Liver (tissue), 9 donors: ENCODE data around the gene DCDC2C. TPM values are rescaled to one million over a fixed set of nuclear protein-coding genes. Genes with fewer than 3 reads are reported as not detected.

Experiments
- DNase-seq: peaks from one replicate; pipeline ENCODE4 v3.0.0-alpha.2; 2017; ENCODE audit warnings: low spot score
- H3K27ac ChIP-seq, 2 donors: one replicate each; pipeline ENCODE4 v1.7.0; 2013; ENCODE audit warnings: inconsistent platforms in 2 of 2, low read length in 2 of 2, control low read depth in 1 of 2, low read depth in 1 of 2, mild to moderate bottlenecking in 1 of 2
- H3K27me3 ChIP-seq, 4 donors: one replicate each; pipeline versions ENCODE4 v1.6.1 to v1.7.0; 2013; ENCODE audit warnings: low read length in 3 of 4, inconsistent platforms in 1 of 4, mild to moderate bottlenecking in 1 of 4, moderate library complexity in 1 of 4; ENCODE audit not compliant: control insufficient read depth in 4 of 4, insufficient read depth in 4 of 4
- H3K36me3 ChIP-seq, 4 donors: one replicate each; pipeline versions ENCODE4 v1.6.1 to v1.7.0; 2013; ENCODE audit warnings: low read length in 3 of 4, mild to moderate bottlenecking in 3 of 4, low read depth in 1 of 4, moderate library complexity in 1 of 4; ENCODE audit not compliant: control insufficient read depth in 4 of 4, insufficient read depth in 3 of 4
- H3K4me1 ChIP-seq, 4 donors: one replicate each; pipeline versions ENCODE4 v1.6.1 to v1.7.0; 2013; ENCODE audit warnings: low read length in 3 of 4, mild to moderate bottlenecking in 3 of 4, moderate library complexity in 1 of 4; ENCODE audit not compliant: control insufficient read depth in 4 of 4, insufficient read depth in 4 of 4
- H3K4me3 ChIP-seq, 3 donors: one replicate each; pipeline versions ENCODE4 v1.6.1 to v1.7.0; 2013; ENCODE audit warnings: low read length in 3 of 3, control low read depth in 1 of 3, low read depth in 1 of 3, mild to moderate bottlenecking in 1 of 3
- H3K9ac ChIP-seq, 2 donors: one replicate each; pipeline ENCODE4 v1.7.0; 2013; ENCODE audit warnings: low read length in 2 of 2, mild to moderate bottlenecking in 2 of 2, moderate library complexity in 2 of 2, control low read depth in 1 of 2, low read depth in 1 of 2
- H3K9me3 ChIP-seq, 4 donors: one replicate each; pipeline versions ENCODE4 v1.6.1 to v1.7.0; 2013; ENCODE audit warnings: low read length in 3 of 4; ENCODE audit not compliant: control insufficient read depth in 4 of 4
- ATF3 ChIP-seq: IDR thresholded peaks from 2 replicates; pipeline ENCODE4 v1.6.1; 2016; ENCODE audit warnings: antibody characterized with exemption
- CTCF ChIP-seq: fragments of 150-350 bp; IDR thresholded peaks from 2 replicates; pipeline ENCODE4 v1.5.1; 2017; ENCODE audit warnings: improper control_type of control experiment, low read depth, low read length; ENCODE audit not compliant: missing input control
- EGR1 ChIP-seq, 2 donors: IDR thresholded peaks; 2 replicates each; pipeline ENCODE4 v1.6.1; 2016 to 2018; ENCODE audit warnings: antibody characterized with exemption in 2 of 2, low read depth in 2 of 2
- FOXA1 ChIP-seq: IDR thresholded peaks from 2 replicates; pipeline ENCODE4 v1.6.1; 2016; ENCODE audit warnings: antibody characterized with exemption
- FOXA2 ChIP-seq: IDR thresholded peaks from 2 replicates; pipeline ENCODE4 v1.6.1; 2016; ENCODE audit warnings: antibody characterized with exemption
- GABPA ChIP-seq, 2 donors: IDR thresholded peaks in 1 of 2; conservative IDR thresholded peaks in 1 of 2; 2 replicates each; pipeline ENCODE4 v1.6.1; 2016; ENCODE audit warnings: antibody characterized with exemption in 2 of 2, mild to moderate bottlenecking in 1 of 2, moderate library complexity in 1 of 2
- HNF4A ChIP-seq, 2 donors: conservative IDR thresholded peaks; 2 replicates each; pipeline ENCODE4 v1.6.1; 2016; ENCODE audit warnings: antibody characterized with exemption in 2 of 2, mild to moderate bottlenecking in 2 of 2
- MAX ChIP-seq: IDR thresholded peaks from 2 replicates; pipeline ENCODE4 v1.6.1; 2016; ENCODE audit warnings: antibody characterized with exemption
- NR2F2 ChIP-seq: IDR thresholded peaks from 2 replicates; pipeline ENCODE4 v1.6.1; 2016; ENCODE audit warnings: antibody characterized with exemption
- RAD21 ChIP-seq, 2 donors: IDR thresholded peaks; 2 replicates each; pipeline ENCODE4 v1.6.1; 2016; ENCODE audit warnings: antibody characterized with exemption in 2 of 2, mild to moderate bottlenecking in 2 of 2
- TAF1 ChIP-seq: conservative IDR thresholded peaks from 2 replicates; pipeline ENCODE4 v1.6.1; 2016; ENCODE audit warnings: antibody characterized with exemption, mild to moderate bottlenecking
- YY1 ChIP-seq: IDR thresholded peaks from 2 replicates; pipeline ENCODE4 v1.6.1; 2016; ENCODE audit warnings: antibody characterized with exemption, mild to moderate bottlenecking
- WGBS: extraction: QIAGEN DNeasy Blood & Tissue Kit; methylation state at CpG from one replicate; pipeline ENCODE4 v1.1.7; 2013; 5-methylcytosine and 5-hydroxymethylcytosine counted together
- polyA plus RNA-seq, 2 donors: library from polyadenylated mRNA; stranded (reverse) in 1 of 2; unstranded in 1 of 2; fragments of 200-250 nt in 1 of 2; fragments of >200 nt in 1 of 2; fragmentation: Nextera tagmentation in 1 of 2; extraction: Ambion mirVana in 1 of 2; gene quantifications; one replicate each; pipeline versions ENCODE4 v1.2.1 to v1.2.3, GENCODE V29; 2013 to 2015
- total RNA-seq, 2 donors: library from RNA; depleted of rRNA; stranded (reverse); fragments of >200 nt; gene quantifications; one replicate each; pipeline ENCODE4 v1.2.3, GENCODE V29; 2014
- TF ChIP-seq, protein P1 (sequence below): IDR thresholded peaks from 2 replicates; pipeline ENCODE4 v1.6.1; 2016; ENCODE audit warnings: antibody characterized with exemption
- donor health status: healthy.
- donor health status: healthy.
- donor health status: healthy.
- donor health status: healthy.
- donor health status: healthy.

DCDC2C gene
- total and polyA plus RNA-seq, 4 donors: not detected

GRCh38 chr2:3727397-3728045, 24.1 kb downstream of the DCDC2C start:
- Histone ChIP-seq H3K9ac (no peak overlapping the region), H3K27me3 (peaks cover 0 to 3% (median 0%) of the 10 kb centered on the region in 4 donors), H3K27ac (no peak overlapping the region), H3K36me3 (no peaks in the 10 kb centered on the region), H3K9me3 (no peaks in the 10 kb centered on the region), H3K4me3 (no peak overlapping the region), H3K4me1 (peaks cover 0 to 4% (median 0%) of the 10 kb centered on the region in 4 donors)
- DNase-seq: no peak
- 47% methylated on average over 12 of the region's 12 CpGs for WGBS
- no peak for TF ChIP-seq YY1
- no peak for TF ChIP-seq MAX
- no peak for TF ChIP-seq NR2F2
- TF ChIP-seq TAF1: no peak
- TF ChIP-seq RAD21 (IDR thresholded peaks at IDR 0.05): no peak

DNA sequence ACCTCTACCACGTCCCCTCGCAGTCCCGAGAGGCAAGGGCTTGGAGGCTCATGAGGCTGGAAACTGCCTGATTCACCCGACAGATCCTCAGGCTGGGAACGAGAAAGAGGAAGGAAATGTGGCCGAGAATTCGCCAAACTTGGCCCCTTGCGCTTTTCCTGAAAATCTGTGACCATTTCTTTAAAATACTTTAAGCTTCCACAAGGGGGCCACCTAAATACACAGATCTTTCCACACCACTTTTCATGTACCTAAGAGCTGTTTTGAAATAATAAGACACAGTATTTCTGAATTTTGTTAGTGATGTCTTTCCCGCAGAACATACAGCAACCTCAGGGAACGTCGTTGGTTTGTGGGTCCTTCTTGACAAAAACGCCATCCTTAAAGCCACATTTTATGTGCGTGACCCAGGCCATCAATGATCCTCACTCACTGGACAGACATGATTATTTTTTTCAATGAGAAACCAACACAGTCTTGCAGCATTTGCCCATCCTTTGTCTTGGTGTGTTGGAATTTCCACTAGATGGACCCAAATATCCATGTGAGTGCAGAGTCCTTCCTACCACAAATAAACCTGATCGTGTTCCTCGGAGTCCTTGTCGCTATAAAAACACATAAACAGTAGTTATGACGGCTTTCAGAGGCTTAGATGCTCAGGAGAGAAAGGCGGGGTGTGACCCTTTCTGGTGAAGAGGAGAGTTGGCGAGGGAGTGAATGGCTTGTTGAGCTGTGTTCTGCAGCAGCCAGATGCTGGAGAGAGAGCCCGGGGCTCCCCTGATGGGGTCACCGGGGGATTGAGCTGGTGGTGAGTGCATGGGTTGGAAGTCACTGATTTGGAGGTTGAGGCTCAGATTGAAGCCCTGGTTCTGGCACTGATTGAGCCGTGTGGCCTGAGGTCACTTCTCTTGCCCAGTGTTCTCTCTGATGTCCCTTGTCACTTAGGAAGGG, 25.0 kb downstream of the DCDC2C start:
- no peak overlapping the region for H3K9ac ChIP-seq
- no peaks in the 10 kb centered on the region for H3K9me3 ChIP-seq
- no peak overlapping the region for H3K4me3 ChIP-seq
- no peak for DNase-seq
- 37% methylated on average over 22 of the region's 22 CpGs for WGBS
- H3K36me3 ChIP-seq: no peaks in the 10 kb centered on the region
- H3K27ac ChIP-seq: no peak overlapping the region
- TF ChIP-seq CTCF: peak; percentile 65
- TF ChIP-seq RAD21 (IDR thresholded peaks at IDR 0.05): peak; percentile 81
- no peak for TF ChIP-seq GABPA (IDR thresholded peaks at IDR 0.05 in 1 of 2, conservative IDR thresholded peaks at IDR 0.05 in 1 of 2)
- no peak for TF ChIP-seq HNF4A (conservative IDR thresholded peaks at IDR 0.05)
- H3K4me1 ChIP-seq: peaks cover 0 to 4% (median 0%) of the 10 kb centered on the region in 4 donors
- peaks cover 0 to 3% (median 0%) of the 10 kb centered on the region in 4 donors for H3K27me3 ChIP-seq

DNA sequence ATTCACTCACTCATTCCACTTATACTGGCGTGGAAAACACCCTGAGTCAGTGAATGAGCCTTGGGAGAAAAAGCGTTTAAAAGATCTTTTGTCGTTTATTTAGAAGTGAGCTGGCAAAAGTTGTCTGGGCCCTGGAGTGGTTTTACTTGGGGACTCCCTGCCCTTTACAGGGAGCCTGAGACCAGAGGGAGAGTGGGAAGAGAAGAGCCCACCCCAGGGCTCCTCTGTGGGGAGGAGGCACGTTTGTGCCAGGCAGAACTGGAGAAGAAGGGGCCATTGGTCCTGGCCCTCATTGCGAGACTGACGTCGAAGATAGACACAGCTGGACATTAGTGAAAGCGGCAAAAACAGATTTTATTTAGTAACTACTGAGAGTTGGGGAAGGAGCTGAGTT, 25.7 kb downstream of the DCDC2C start:
- no peak overlapping the region for H3K27ac ChIP-seq
- no peak overlapping the region for H3K9ac ChIP-seq
- no peak for TF ChIP-seq FOXA1
- no peak for DNase-seq
- no peak overlapping the region for H3K4me3 ChIP-seq
- peaks cover 0 to 4% (median 0%) of the 10 kb centered on the region in 4 donors for H3K4me1 ChIP-seq
- no peaks in the 10 kb centered on the region for H3K9me3 ChIP-seq
- WGBS: 80% methylated on average over 8 of the region's 8 CpGs
- H3K36me3 ChIP-seq: no peaks in the 10 kb centered on the region
- peaks cover 0 to 3% (median 0%) of the 10 kb centered on the region in 4 donors for H3K27me3 ChIP-seq

DNA sequence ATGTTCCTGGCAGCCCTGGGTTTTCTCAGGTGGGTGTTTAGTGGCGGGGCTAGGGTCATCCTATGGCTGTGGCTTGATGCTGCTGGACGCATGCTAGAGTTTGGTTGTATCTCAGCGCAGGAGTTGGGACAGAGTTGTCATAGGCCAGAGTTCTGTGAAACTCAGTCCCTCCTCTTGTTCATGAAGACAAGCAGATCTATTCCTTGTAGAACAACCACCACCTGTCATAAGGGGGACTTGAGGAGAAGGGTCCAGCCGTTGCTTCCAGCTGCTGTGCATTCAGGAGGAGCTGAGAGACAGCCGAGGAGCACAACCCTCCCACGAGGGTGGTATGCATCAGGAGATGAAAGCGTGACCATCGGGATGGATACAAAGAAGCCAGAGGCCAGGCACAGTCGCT, 26.4 kb downstream of the DCDC2C start:
- H3K9ac ChIP-seq: no peak overlapping the region
- H3K27ac ChIP-seq: no peak overlapping the region
- TF ChIP-seq YY1 (no peak), ATF3 (no peak), EGR1 (IDR thresholded peaks at IDR 0.05; ENCODE audit: low read depth in 2 of 2) (no peak), RAD21 (IDR thresholded peaks at IDR 0.05) (no peak), HNF4A (conservative IDR thresholded peaks at IDR 0.05) (no peak), FOXA2 (no peak), NR2F2 (no peak), MAX (no peak), TAF1 (no peak)
- TF ChIP-seq, protein P1, sequence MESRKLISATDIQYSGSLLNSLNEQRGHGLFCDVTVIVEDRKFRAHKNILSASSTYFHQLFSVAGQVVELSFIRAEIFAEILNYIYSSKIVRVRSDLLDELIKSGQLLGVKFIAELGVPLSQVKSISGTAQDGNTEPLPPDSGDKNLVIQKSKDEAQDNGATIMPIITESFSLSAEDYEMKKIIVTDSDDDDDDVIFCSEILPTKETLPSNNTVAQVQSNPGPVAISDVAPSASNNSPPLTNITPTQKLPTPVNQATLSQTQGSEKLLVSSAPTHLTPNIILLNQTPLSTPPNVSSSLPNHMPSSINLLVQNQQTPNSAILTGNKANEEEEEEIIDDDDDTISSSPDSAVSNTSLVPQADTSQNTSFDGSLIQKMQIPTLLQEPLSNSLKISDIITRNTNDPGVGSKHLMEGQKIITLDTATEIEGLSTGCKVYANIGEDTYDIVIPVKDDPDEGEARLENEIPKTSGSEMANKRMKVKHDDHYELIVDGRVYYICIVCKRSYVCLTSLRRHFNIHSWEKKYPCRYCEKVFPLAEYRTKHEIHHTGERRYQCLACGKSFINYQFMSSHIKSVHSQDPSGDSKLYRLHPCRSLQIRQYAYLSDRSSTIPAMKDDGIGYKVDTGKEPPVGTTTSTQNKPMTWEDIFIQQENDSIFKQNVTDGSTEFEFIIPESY: no peak
- H3K4me1 ChIP-seq: peaks cover 0 to 4% (median 0%) of the 10 kb centered on the region in 4 donors
- WGBS: 76% methylated on average over 9 of the region's 9 CpGs
- H3K4me3 ChIP-seq: no peak overlapping the region
- DNase-seq: no peak
- no peaks in the 10 kb centered on the region for H3K9me3 ChIP-seq
- H3K36me3 ChIP-seq: no peaks in the 10 kb centered on the region
- H3K27me3 ChIP-seq: peaks cover 0 to 3% (median 0%) of the 10 kb centered on the region in 4 donors
